Vagina (tissue), 2 donors: ENCODE measurements around the gene AQP7.

ENCODE experiments used
- CTCF ChIP-seq, 3 experiments: fragments of 450-650 bp in 2 of 3; fragments of 200-600 bp in 1 of 3; sonication (generic) in 1 of 3; IDR thresholded peaks; one replicate each; pipeline ENCODE4 v1.5.1; 2017 to 2019; ENCODE audit warnings: antibody characterized with exemption in 3 of 3, mild to moderate bottlenecking in 2 of 3, moderate library complexity in 2 of 3
- POLR2A ChIP-seq, 2 donors: fragments of 450-650 bp; IDR thresholded peaks; one replicate each; pipeline ENCODE4 v1.6.1; 2017; ENCODE audit warnings: antibody characterized with exemption in 2 of 2, mild to moderate bottlenecking in 2 of 2, moderate library complexity in 2 of 2

DNA sequence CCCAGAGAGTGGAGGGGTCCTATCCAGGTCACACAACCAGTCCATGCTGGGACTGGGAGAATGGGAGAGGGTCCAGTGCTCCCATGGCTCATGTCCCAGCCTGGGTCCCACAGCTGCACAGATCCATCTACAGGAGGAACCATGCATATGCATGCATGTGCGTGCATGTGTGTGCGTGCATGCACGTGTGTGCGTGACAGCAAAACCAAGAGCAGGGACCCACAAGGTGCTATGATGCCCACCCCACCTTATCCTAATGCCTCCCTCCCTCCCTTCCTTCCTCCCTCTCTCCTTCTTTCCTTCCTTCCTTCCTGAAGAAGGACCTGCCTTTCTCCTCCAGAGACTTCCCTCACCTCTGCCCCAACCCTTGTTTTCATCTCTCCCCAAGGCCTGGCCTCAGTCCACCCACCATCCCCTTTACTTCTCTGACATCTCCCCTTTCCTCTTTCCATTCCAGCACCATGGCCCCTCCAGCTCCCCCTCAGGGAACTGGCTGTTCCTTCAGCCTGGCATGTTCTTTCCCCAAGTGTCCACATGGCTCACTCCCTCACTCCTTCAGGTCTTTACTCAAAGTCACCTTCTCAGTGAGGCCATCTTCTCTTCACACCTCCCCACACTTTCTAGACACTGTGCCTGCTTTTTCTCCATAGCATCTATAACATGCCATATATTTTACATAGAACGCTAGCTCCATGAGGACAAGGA, 21.8 kb downstream of the AQP7 start:
- TF ChIP-seq POLR2A (IDR thresholded peaks at IDR 0.05) (no peak), CTCF (IDR thresholded peaks at IDR 0.05) (no peak)
